ACC112 (cell line): Measurements from ENCODE around the gene BFSP2.

Source experiments
- H2AFZ ChIP-seq: fragments of 200-600 bp; sonication (generic); one replicate; pipeline ENCODE4 v1.6.0; 2017; ENCODE audit warnings: antibody characterized with exemption, low read length; ENCODE audit not compliant: unreplicated experiment
- H3K27ac ChIP-seq: fragments of 200-600 bp; sonication (generic); 2 replicates; pipeline ENCODE4 v1.5.1; 2014; ENCODE audit warnings: low read depth, mild to moderate bottlenecking, antibody characterized with exemption, low read length, moderate library complexity
- H3K27me3 ChIP-seq: fragments of 200-600 bp; sonication (generic); 2 replicates; pipeline ENCODE4 v1.6.1; 2014; ENCODE audit warnings: mild to moderate bottlenecking, antibody characterized with exemption, low read length, moderate library complexity, mixed read lengths; ENCODE audit not compliant: insufficient read depth
- H3K36me3 ChIP-seq: fragments of 200-600 bp; sonication (generic); 2 replicates; pipeline ENCODE4 v1.6.1; 2016; ENCODE audit warnings: mild to moderate bottlenecking, antibody characterized with exemption, low read length, moderate library complexity, mixed read lengths; ENCODE audit not compliant: insufficient read depth
- H3K4me1 ChIP-seq: fragments of 200-600 bp; sonication (generic); one replicate; pipeline ENCODE4 v1.6.1; 2016; ENCODE audit warnings: low read length, mixed read lengths; ENCODE audit not compliant: insufficient read depth, unreplicated experiment, control insufficient read depth
- H3K4me3 ChIP-seq: fragments of 200-600 bp; sonication (generic); 2 replicates; pipeline ENCODE4 v1.5.1; 2014; ENCODE audit warnings: mild to moderate bottlenecking, low read depth, low read length
- H3K79me2 ChIP-seq: fragments of 200-600 bp; sonication (generic); one replicate; pipeline ENCODE4 v1.6.0; 2016; ENCODE audit warnings: low read length; ENCODE audit not compliant: control insufficient read depth, unreplicated experiment, insufficient read depth

Gene BFSP2

GRCh38 chr3:133442518-133442917 lies 42.7 kb downstream of the BFSP2 start:
- H3K36me3 ChIP-seq, result no peaks in the 10 kb centered on the region
- H2AFZ ChIP-seq, result peak overlapping the region; percentile 100
- no peaks in the 10 kb centered on the region for H3K27me3 ChIP-seq
- no peak overlapping the region for H3K4me3 ChIP-seq
- no peak overlapping the region for H3K27ac ChIP-seq
- no peaks in the 10 kb centered on the region for H3K79me2 ChIP-seq
- H3K4me1 ChIP-seq, result peaks cover 21% of the 10 kb centered on the region

- Histone ChIP-seq H3K27ac (no peak overlapping the region), H3K27me3 (no peaks in the 10 kb centered on the region), H3K79me2 (no peaks in the 10 kb centered on the region), H3K4me3 (no peak overlapping the region), H3K4me1 (peaks cover 16% of the 10 kb centered on the region), H2AFZ (no peak overlapping the region), H3K36me3 (no peaks in the 10 kb centered on the region)
These were observed 44.0 kb downstream of the BFSP2 start for GRCh38 chr3:133443649-133444422.

GRCh38 chr3:133444423-133444774 lies 44.5 kb downstream of the BFSP2 start:
- no peaks in the 10 kb centered on the region for H3K27me3 ChIP-seq
- no peaks in the 10 kb centered on the region for H3K79me2 ChIP-seq
- no peak overlapping the region for H2AFZ ChIP-seq
- H3K36me3 ChIP-seq, result no peaks in the 10 kb centered on the region
- H3K27ac ChIP-seq, result no peak overlapping the region
- peaks cover 16% of the 10 kb centered on the region for H3K4me1 ChIP-seq
- H3K4me3 ChIP-seq, result no peak overlapping the region

GRCh38 chr3:133445108-133445507 lies 45.3 kb downstream of the BFSP2 start:
- Histone ChIP-seq H3K27ac (no peak overlapping the region), H3K4me3 (no peak overlapping the region), H3K36me3 (no peaks in the 10 kb centered on the region), H3K4me1 (peaks cover 16% of the 10 kb centered on the region), H3K79me2 (no peaks in the 10 kb centered on the region), H2AFZ (no peak overlapping the region), H3K27me3 (no peaks in the 10 kb centered on the region)

- Histone ChIP-seq H3K27me3 (no peaks in the 10 kb centered on the region), H3K79me2 (no peaks in the 10 kb centered on the region), H3K4me1 (peaks cover 11% of the 10 kb centered on the region), H3K36me3 (no peaks in the 10 kb centered on the region), H3K4me3 (no peak overlapping the region), H3K27ac (no peak overlapping the region), H2AFZ (no peak overlapping the region)
These were observed 48.1 kb downstream of the BFSP2 start for GRCh38 chr3:133447750-133448477.

GRCh38 chr3:133448478-133449122 lies 48.7 kb downstream of the BFSP2 start:
- H3K4me3 ChIP-seq, result no peak overlapping the region

GRCh38 chr3:133451309-133451708 lies 51.5 kb downstream of the BFSP2 start:
- no peaks in the 10 kb centered on the region for H3K36me3 ChIP-seq
- H3K27me3 ChIP-seq, result no peaks in the 10 kb centered on the region
- H3K79me2 ChIP-seq, result no peaks in the 10 kb centered on the region
- no peaks in the 10 kb centered on the region for H3K4me1 ChIP-seq
- no peak overlapping the region for H3K4me3 ChIP-seq
- H3K27ac ChIP-seq, result no peak overlapping the region
- H2AFZ ChIP-seq, result no peak overlapping the region

More at GRCh38 chr3:133448478-133449122, 48.7 kb downstream of the BFSP2 start:
- Histone ChIP-seq H3K79me2 (no peaks in the 10 kb centered on the region), H3K27me3 (no peaks in the 10 kb centered on the region), H3K27ac (no peak overlapping the region), H2AFZ (no peak overlapping the region), H3K4me1 (peaks cover 7% of the 10 kb centered on the region), H3K36me3 (no peaks in the 10 kb centered on the region)

- Histone ChIP-seq H2AFZ (no peak overlapping the region), H3K4me3 (no peak overlapping the region), H3K27me3 (no peaks in the 10 kb centered on the region), H3K79me2 (no peaks in the 10 kb centered on the region), H3K27ac (no peak overlapping the region), H3K36me3 (no peaks in the 10 kb centered on the region), H3K4me1 (no peaks in the 10 kb centered on the region)
These were observed 52.9 kb downstream of the BFSP2 start for GRCh38 chr3:133452641-133453319.

GRCh38 chr3:133453383-133453782 lies 53.5 kb downstream of the BFSP2 start:
- Histone ChIP-seq H2AFZ (no peak overlapping the region), H3K79me2 (no peaks in the 10 kb centered on the region), H3K4me3 (no peak overlapping the region), H3K36me3 (no peaks in the 10 kb centered on the region), H3K27me3 (no peaks in the 10 kb centered on the region), H3K27ac (no peak overlapping the region), H3K4me1 (no peaks in the 10 kb centered on the region)

- Histone ChIP-seq H3K4me3 (no peak overlapping the region), H3K27me3 (no peaks in the 10 kb centered on the region), H2AFZ (no peak overlapping the region), H3K79me2 (no peaks in the 10 kb centered on the region), H3K27ac (no peak overlapping the region), H3K36me3 (no peaks in the 10 kb centered on the region), H3K4me1 (peaks cover 3% of the 10 kb centered on the region)
These were observed 55.4 kb downstream of the BFSP2 start for GRCh38 chr3:133455281-133455680.
